H9 (cell line): ENCODE results near the gene TBC1D1. TPM values are rescaled to one million over a fixed set of nuclear protein-coding genes. Genes with fewer than 3 reads are reported as not detected.

Experiments used
- DNase-seq: peaks from one replicate; pipeline ENCODE4 v3.0.0-alpha.2; 2017
- H2AFZ ChIP-seq: one replicate; pipeline ENCODE4 v1.6.1; 2013; ENCODE audit warnings: mild to moderate bottlenecking, low read length, control low read depth, moderate library complexity
- H2AK5ac ChIP-seq: 2 replicates; pipeline ENCODE4 v1.6.1; 2013; ENCODE audit warnings: low read length, control low read depth, mixed read lengths; ENCODE audit not compliant: insufficient read length
- H2BK120ac ChIP-seq: one replicate; pipeline ENCODE4 v1.6.1; 2013; ENCODE audit warnings: low read depth, mild to moderate bottlenecking, low read length, control low read depth, inconsistent platforms; ENCODE audit not compliant: poor library complexity, severe bottlenecking
- H2BK12ac ChIP-seq: 2 replicates; pipeline ENCODE4 v1.6.1; 2013; ENCODE audit warnings: low read length, control low read depth, mixed read lengths, low read depth; ENCODE audit not compliant: insufficient read length
- H2BK15ac ChIP-seq: 2 replicates; pipeline ENCODE4 v1.6.1; 2013; ENCODE audit warnings: low read depth, low read length, control low read depth
- H2BK20ac ChIP-seq: one replicate; pipeline ENCODE4 v1.6.1; 2013; ENCODE audit warnings: low read depth, mild to moderate bottlenecking, low read length, control low read depth, inconsistent platforms; ENCODE audit not compliant: poor library complexity, severe bottlenecking
- H2BK5ac ChIP-seq: 2 replicates; pipeline ENCODE4 v1.6.1; 2013; ENCODE audit warnings: low read length, control low read depth, mixed read lengths; ENCODE audit not compliant: insufficient read length
- H3K14ac ChIP-seq: 2 replicates; pipeline ENCODE4 v1.6.1; 2013; ENCODE audit warnings: low read length, control low read depth; ENCODE audit not compliant: insufficient read depth
- H3K18ac ChIP-seq: 2 replicates; pipeline ENCODE4 v1.6.1; 2013; ENCODE audit warnings: low read depth, mild to moderate bottlenecking, mixed read lengths, low read length, control low read depth; ENCODE audit not compliant: insufficient read length
- H3K23ac ChIP-seq: 2 replicates; pipeline ENCODE4 v1.6.1; 2013; ENCODE audit warnings: low read length, control low read depth, mixed read lengths, low read depth; ENCODE audit not compliant: insufficient read length
- H3K23me2 ChIP-seq: 2 replicates; pipeline ENCODE4 v1.6.1; 2013; ENCODE audit warnings: low read depth, mild to moderate bottlenecking, mixed read lengths, low read length, control low read depth; ENCODE audit not compliant: insufficient read length, poor library complexity, severe bottlenecking
- H3K27ac ChIP-seq: 2 replicates; pipeline ENCODE4 v1.5.1; 2013; ENCODE audit warnings: low read length, control low read depth, mixed read lengths, low read depth; ENCODE audit not compliant: insufficient read length
- H3K27me3 ChIP-seq: 2 replicates; pipeline ENCODE4 v1.6.1; 2013; ENCODE audit warnings: low read length, control low read depth, inconsistent platforms; ENCODE audit not compliant: insufficient read depth
- H3K4ac ChIP-seq: 2 replicates; pipeline ENCODE4 v1.6.1; 2013; ENCODE audit warnings: low read depth, mild to moderate bottlenecking, control low read depth, inconsistent platforms, low read length, moderate library complexity
- H3K4me1 ChIP-seq: 2 replicates; pipeline ENCODE4 v1.6.1; 2013; ENCODE audit warnings: low read length, control low read depth, inconsistent platforms; ENCODE audit not compliant: insufficient read depth
- H3K4me2 ChIP-seq: 2 replicates; pipeline ENCODE4 v1.6.1; 2013; ENCODE audit warnings: low read length, control low read depth, mixed read lengths; ENCODE audit not compliant: insufficient read length, insufficient read depth
- H3K56ac ChIP-seq: 2 replicates; pipeline ENCODE4 v1.6.1; 2013; ENCODE audit warnings: low read depth, mild to moderate bottlenecking, mixed read lengths, low read length, control low read depth; ENCODE audit not compliant: insufficient read length
- H3K79me1 ChIP-seq: 2 replicates; pipeline ENCODE4 v1.6.1; 2013; ENCODE audit warnings: low read depth, mild to moderate bottlenecking, moderate library complexity, low read length, control low read depth, inconsistent platforms; ENCODE audit not compliant: insufficient read depth, poor library complexity, severe bottlenecking
- H3K79me2 ChIP-seq: 2 replicates; pipeline ENCODE4 v1.6.1; 2013; ENCODE audit warnings: low read length, control low read depth, inconsistent platforms; ENCODE audit not compliant: insufficient read depth
- H3K9ac ChIP-seq: 2 replicates; pipeline ENCODE4 v1.6.1; 2013; ENCODE audit warnings: low read length, control low read depth, mixed read lengths; ENCODE audit not compliant: insufficient read length; ENCODE audit errors: extremely low read depth
- H3K9me3 ChIP-seq: one replicate; pipeline ENCODE4 v1.6.1; 2013; ENCODE audit warnings: low read depth, low read length, inconsistent platforms; ENCODE audit not compliant: control insufficient read depth
- H3T11ph ChIP-seq: one replicate; pipeline ENCODE4 v1.6.1; 2013; ENCODE audit warnings: mild to moderate bottlenecking, low read length, control low read depth, inconsistent platforms
- H4K20me1 ChIP-seq: one replicate; pipeline ENCODE4 v1.6.1; 2013; ENCODE audit not compliant: control insufficient read depth, insufficient read length, insufficient read depth
- H4K5ac ChIP-seq: 2 replicates; pipeline ENCODE4 v1.6.1; 2013; ENCODE audit warnings: low read depth, mild to moderate bottlenecking, mixed read lengths, low read length, control low read depth; ENCODE audit not compliant: insufficient read length
- H4K8ac ChIP-seq: replicated peaks from 2 replicates; pipeline ENCODE4 v1.6.1; 2013; ENCODE audit warnings: low read length, control low read depth, mixed read lengths, low read depth; ENCODE audit not compliant: insufficient read length
- H4K91ac ChIP-seq: 2 replicates; pipeline ENCODE4 v1.6.1; 2013; ENCODE audit warnings: low read depth, mild to moderate bottlenecking, moderate library complexity, mixed read lengths, low read length, control low read depth; ENCODE audit not compliant: insufficient read length
- H3K27ac Mint-ChIP-seq, 3 experiments: 2 replicates in 2 of 3; 3 replicates in 1 of 3; pipeline ENCODE4 v1.8.0; 2020 to 2021; ENCODE audit warnings: mixed read lengths in 3 of 3, mild to moderate bottlenecking in 1 of 3, moderate library complexity in 1 of 3
- H3K27me3 Mint-ChIP-seq: 2 replicates; pipeline ENCODE4 v1.8.0; 2021; ENCODE audit warnings: low read depth, mild to moderate bottlenecking, moderate library complexity, mixed read lengths
- H3K36me3 Mint-ChIP-seq, 3 experiments: 2 replicates in 2 of 3; 3 replicates in 1 of 3; pipeline ENCODE4 v1.8.0; 2020 to 2021; ENCODE audit warnings: low read depth in 3 of 3, mixed read lengths in 3 of 3; ENCODE audit not compliant: insufficient read depth in 1 of 3
- H3K4me1 Mint-ChIP-seq, 2 experiments: 2 replicates each; pipeline ENCODE4 v1.8.0; 2020; ENCODE audit warnings: mixed read lengths in 2 of 2
- H3K4me3 Mint-ChIP-seq, 2 experiments: 2 replicates in 1 of 2; 3 replicates in 1 of 2; pipeline ENCODE4 v1.8.0; 2020 to 2021; ENCODE audit warnings: mild to moderate bottlenecking in 2 of 2, mixed read lengths in 2 of 2, moderate library complexity in 1 of 2
- H3K9me3 Mint-ChIP-seq, 2 experiments: 2 replicates in 1 of 2; 3 replicates in 1 of 2; pipeline ENCODE4 v1.8.0; 2020; ENCODE audit warnings: mild to moderate bottlenecking in 2 of 2, mixed read lengths in 2 of 2, moderate library complexity in 1 of 2
- CTCF ChIP-seq: fragments of 200-600 bp; sonication (generic); conservative IDR thresholded peaks from 3 replicates; pipeline ENCODE4 v1.8.0; 2021; ENCODE audit warnings: antibody characterized with exemption, mild to moderate bottlenecking
- WGBS: extraction: QIAGEN DNeasy Blood & Tissue Kit; methylation state at CpG from one replicate; pipeline ENCODE4 v1.1.7; 2013; ENCODE audit warnings: missing lambda C conversion rate, low lambda C conversion rate, mixed read lengths; ENCODE audit not compliant: insufficient read length; ENCODE audit errors: extremely low coverage; 5-methylcytosine and 5-hydroxymethylcytosine counted together
- total RNA-seq: library from RNA; stranded (reverse); gene quantifications from 2 replicates; pipeline ENCODE4 v1.2.1, GENCODE V29; 2021

The TBC1D1 gene
- total RNA-seq, 1 experiment from 2014 or later = 109 TPM

- peak overlapping the region in 2 of 3 experiments; percentile 5 to 45; a peak in 1 of 7 replicates for H3K27ac Mint-ChIP-seq
- Histone ChIP-seq H4K5ac (no peak overlapping the region), H3K4me2 (no peak overlapping the region), H3K14ac (no peak overlapping the region), H2BK15ac (no peak overlapping the region), H3K56ac (no peak overlapping the region), H2AK5ac (no peak overlapping the region), H3K4ac (no peak overlapping the region), H3T11ph (no peak overlapping the region), H3K9ac (no peak overlapping the region), H4K91ac (no peak overlapping the region), H3K23ac (no peak overlapping the region), H3K79me1 (no peaks in the 10 kb centered on the region), H2AFZ (no peak overlapping the region), H3K18ac (no peak overlapping the region), H4K8ac (no peak overlapping the region), H4K20me1 (no peaks in the 10 kb centered on the region), H3K4me1 (peaks cover 5% of the 10 kb centered on the region; the same call in 1 of the 2 replicates), H3K79me2 (peaks cover 4% of the 10 kb centered on the region; the same call in 1 of the 2 replicates), H2BK12ac (no peak overlapping the region), H2BK20ac (no peak overlapping the region), H2BK120ac (no peak overlapping the region), H3K27ac (no peak overlapping the region), H3K23me2 (no peaks in the 10 kb centered on the region), H2BK5ac (no peak overlapping the region), H3K9me3 (no peaks in the 10 kb centered on the region), H3K27me3 (no peaks in the 10 kb centered on the region)
- H3K4me3 Mint-ChIP-seq = no peak overlapping the region
- no peaks in the 10 kb centered on the region for H3K9me3 Mint-ChIP-seq
- TF ChIP-seq CTCF = no peak
- no peaks in the 10 kb centered on the region; a peak in 1 of 7 replicates for H3K36me3 Mint-ChIP-seq
- no peaks in the 10 kb centered on the region for H3K27me3 Mint-ChIP-seq
- peaks cover 37 to 47% of the 10 kb centered on the region in 2 experiments for H3K4me1 Mint-ChIP-seq
- DNase-seq = no peak
- no CpG with 5 or more reads among the region's 5 CpGs for WGBS
Observed at GRCh38 chr4:38007645-38008044, 116.8 kb downstream of the TBC1D1 start.
